ENCODE data around the gene IMPDH1. TPM values are rescaled to one million over a fixed set of nuclear protein-coding genes. Genes with fewer than 3 reads are reported as not detected.

The IMPDH1 gene
- total RNA-seq, 1 experiment from 2014 or later, result 30.5 TPM

DNA sequence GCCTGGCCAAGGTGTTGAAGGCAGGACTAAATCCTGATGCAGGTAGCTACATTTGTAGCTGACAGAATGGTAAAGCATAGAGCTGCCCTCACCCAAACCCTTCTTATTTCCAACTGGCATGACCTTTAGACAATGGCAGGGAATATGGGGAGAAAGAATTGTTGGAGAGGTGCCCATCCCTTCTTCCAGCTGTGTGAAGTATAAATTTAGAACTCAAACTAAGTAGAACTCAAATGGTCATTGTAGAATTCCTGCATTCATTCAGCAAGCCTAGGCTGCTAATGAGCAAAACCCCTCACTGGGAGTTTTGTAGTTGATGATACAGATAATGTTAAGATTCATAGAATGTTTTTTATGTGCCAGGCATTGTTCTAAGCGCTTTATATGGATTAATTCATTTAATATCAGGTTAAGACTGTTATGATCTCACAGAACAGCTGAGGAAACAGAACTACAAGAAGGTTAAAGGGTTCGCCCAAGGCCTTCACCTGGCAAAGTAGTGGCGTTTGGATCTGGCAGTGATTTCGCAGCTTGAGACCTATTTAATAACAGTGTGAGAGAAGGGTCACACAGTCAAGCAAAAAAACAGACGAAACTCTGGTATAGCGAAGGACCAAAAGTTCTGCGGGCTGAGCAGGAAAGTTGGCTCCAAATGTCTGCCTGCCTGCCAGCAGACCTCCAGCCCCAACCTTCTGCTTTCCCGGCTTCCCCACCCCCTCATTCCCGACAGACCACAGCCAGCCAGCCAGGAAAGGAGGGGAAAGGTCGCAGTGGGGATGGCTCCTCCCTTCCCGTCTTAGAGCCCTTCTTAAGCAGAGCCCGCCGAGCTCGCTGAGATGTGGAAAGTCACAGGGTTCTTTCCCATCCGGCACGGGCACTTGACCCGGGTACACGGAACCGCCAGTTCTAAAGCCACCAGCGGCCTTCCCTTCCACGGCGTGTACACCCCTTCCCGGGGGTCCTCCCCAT is 44.3 kb upstream of the IMPDH1 start:
- H3K4me1 ChIP-seq (ENCODE audit: low read length), result peaks cover 32% of the 10 kb centered on the region
- peaks cover 33% of the 10 kb centered on the region for H3K79me2 ChIP-seq (ENCODE audit: low read length)
- H3K4me3 ChIP-seq (ENCODE audit: low read length), result no peak overlapping the region
- no peaks in the 10 kb centered on the region for H3K9me2 ChIP-seq (replicated peaks; ENCODE audit: insufficient read depth, low read length)
- no peak for DNase-seq
- H3K9me3 ChIP-seq (ENCODE audit: low read length), result no peaks in the 10 kb centered on the region
- H4K20me1 ChIP-seq (ENCODE audit: insufficient read depth, low read depth, low read length), result no peaks in the 10 kb centered on the region
- H3K36me3 ChIP-seq (ENCODE audit: insufficient read depth, low read length), result 0 out of 2 replicates have a peak, but pooled peaks cover 8% of the 10 kb centered on the region
- no peak overlapping the region; the same call in 1 of the 2 replicates for H3K9ac ChIP-seq (ENCODE audit: low read length)
- H3K27ac ChIP-seq (ENCODE audit: low read length), result no peak overlapping the region
- H3K27me3 ChIP-seq (ENCODE audit: low read length), result no peaks in the 10 kb centered on the region
- peak overlapping the region; percentile 96 for H3K4me2 ChIP-seq (ENCODE audit: low read depth, low read length, poor library complexity, severe bottlenecking)
- no peak overlapping the region for H2AFZ ChIP-seq (ENCODE audit: low read length)

DNA sequence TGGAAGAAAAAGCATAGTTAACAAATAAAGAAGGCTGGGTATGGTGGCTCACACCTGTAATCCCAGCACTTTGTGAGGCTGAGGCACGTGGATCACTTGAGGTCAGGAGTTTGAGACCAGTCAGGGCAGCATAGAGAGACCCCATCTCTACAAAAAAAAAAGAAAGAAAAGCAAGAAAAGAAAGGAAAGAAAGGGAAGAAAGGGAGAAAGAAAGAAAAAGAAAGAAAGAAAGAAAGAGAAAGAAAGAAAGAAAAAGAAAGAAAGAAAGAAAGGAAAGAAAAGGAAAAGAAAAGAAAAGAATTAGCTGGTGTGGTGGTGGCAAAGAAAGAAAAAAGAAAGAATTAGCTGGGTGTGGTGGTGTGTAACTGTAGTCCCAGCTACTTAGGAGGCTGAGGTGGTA is 42.8 kb upstream of the IMPDH1 start:
- H3K9me3 ChIP-seq (ENCODE audit: low read length), result no peaks in the 10 kb centered on the region
- H3K79me2 ChIP-seq (ENCODE audit: low read length), result peaks cover 18% of the 10 kb centered on the region
- H3K4me2 ChIP-seq (ENCODE audit: low read depth, low read length, poor library complexity, severe bottlenecking), result no peak overlapping the region
- H3K4me3 ChIP-seq (ENCODE audit: low read length), result no peak overlapping the region
- H3K4me1 ChIP-seq (ENCODE audit: low read length), result peaks cover 17% of the 10 kb centered on the region
- H3K9ac ChIP-seq (ENCODE audit: low read length), result no peak overlapping the region
- H2AFZ ChIP-seq (ENCODE audit: low read length), result no peak overlapping the region
- H4K20me1 ChIP-seq (ENCODE audit: insufficient read depth, low read depth, low read length), result no peaks in the 10 kb centered on the region
- H3K27ac ChIP-seq (ENCODE audit: low read length), result no peak overlapping the region
- H3K36me3 ChIP-seq (ENCODE audit: insufficient read depth, low read length), result 0 out of 2 replicates have a peak, but pooled peaks cover 2% of the 10 kb centered on the region
- DNase-seq, result no peak
- no peaks in the 10 kb centered on the region for H3K27me3 ChIP-seq (ENCODE audit: low read length)
- H3K9me2 ChIP-seq (replicated peaks; ENCODE audit: insufficient read depth, low read length), result no peaks in the 10 kb centered on the region

DNA sequence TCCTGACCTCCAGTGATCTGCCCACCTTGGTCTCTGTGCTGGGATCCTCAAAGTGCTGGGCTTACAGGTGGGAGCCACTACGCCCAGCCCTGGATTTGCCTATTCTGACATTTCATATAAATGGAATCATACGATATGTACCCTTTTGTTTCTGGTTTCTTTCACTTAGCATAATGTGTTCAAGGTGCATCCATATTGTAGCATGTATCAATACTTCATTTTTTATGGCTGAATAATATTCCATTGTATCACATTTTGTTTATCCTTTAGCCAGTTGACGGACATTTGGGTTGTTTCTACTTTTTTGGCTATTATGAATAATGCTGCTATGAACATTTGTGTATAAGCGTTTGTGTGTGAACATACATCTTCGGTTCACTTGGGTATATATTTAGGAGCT is 41.1 kb upstream of the IMPDH1 start:
- H3K36me3 ChIP-seq (ENCODE audit: insufficient read depth, low read length), result no peaks in the 10 kb centered on the region
- no peak for DNase-seq

DNA sequence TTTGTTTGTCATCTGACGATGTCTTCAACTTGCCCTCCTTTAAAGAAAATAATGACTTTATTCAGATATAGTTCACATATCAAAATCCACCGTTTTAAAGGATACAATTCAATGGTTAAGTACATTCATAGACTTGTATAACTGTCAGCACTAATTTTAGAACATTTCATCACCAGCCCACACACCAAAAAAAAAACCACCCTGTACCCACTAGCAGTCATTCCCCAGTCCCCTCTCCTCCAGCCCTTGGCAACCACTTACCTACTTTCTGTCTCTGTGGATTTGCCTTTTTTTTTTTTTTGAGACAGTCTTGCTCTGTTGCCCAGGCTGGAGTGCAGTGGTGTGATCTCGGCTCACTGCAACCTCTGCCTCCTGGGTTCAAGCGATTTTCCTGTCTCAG is 40.6 kb upstream of the IMPDH1 start:
- H2AFZ ChIP-seq (ENCODE audit: low read length), result no peak overlapping the region
- H3K27ac ChIP-seq (ENCODE audit: low read length), result no peak overlapping the region

More for the DNA sequence above, 41.1 kb upstream of the IMPDH1 start:
- Histone ChIP-seq H3K4me2 (ENCODE audit: low read depth, low read length, poor library complexity, severe bottlenecking) (no peak overlapping the region), H2AFZ (ENCODE audit: low read length) (no peak overlapping the region), H3K4me1 (ENCODE audit: low read length) (peaks cover 7% of the 10 kb centered on the region), H3K9me2 (replicated peaks; ENCODE audit: insufficient read depth, low read length) (no peaks in the 10 kb centered on the region), H3K27ac (ENCODE audit: low read length) (no peak overlapping the region), H3K4me3 (ENCODE audit: low read length) (no peak overlapping the region), H3K9ac (ENCODE audit: low read length) (no peak overlapping the region), H3K79me2 (ENCODE audit: low read length) (peaks cover 2% of the 10 kb centered on the region), H3K9me3 (ENCODE audit: low read length) (no peaks in the 10 kb centered on the region), H3K27me3 (ENCODE audit: low read length) (no peaks in the 10 kb centered on the region), H4K20me1 (ENCODE audit: insufficient read depth, low read depth, low read length) (no peaks in the 10 kb centered on the region)

DNA sequence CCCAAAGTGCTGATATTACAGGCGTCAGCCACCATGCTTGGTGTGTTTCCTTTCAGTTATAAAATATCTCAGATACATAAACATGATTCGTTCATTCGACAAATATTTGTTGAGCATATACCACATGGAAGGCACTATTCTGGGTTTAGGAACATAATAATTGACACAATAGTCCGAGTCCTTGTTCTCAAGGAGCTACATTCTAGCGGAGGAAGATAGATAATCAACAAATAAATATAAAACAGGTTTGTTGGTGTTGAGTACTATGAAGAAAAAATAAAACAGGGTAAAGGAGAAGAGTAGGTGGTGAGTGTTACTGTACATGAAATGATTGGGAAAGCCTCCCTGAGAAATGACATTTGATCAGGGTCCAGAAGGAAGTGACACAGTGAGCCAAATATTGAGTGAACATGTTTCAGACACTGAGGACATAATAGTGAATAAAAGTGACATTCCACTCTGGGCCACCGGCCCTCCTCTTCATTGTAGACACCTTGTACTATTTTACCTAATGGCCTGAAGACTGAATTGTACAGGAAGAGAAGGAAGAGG is 39.0 kb upstream of the IMPDH1 start:
- H3K4me3 ChIP-seq (ENCODE audit: low read length), result no peak overlapping the region
- H3K27ac ChIP-seq (ENCODE audit: low read length), result no peak overlapping the region
- H3K27me3 ChIP-seq (ENCODE audit: low read length), result no peaks in the 10 kb centered on the region
- H3K9me2 ChIP-seq (replicated peaks; ENCODE audit: insufficient read depth, low read length), result no peaks in the 10 kb centered on the region
- H3K4me2 ChIP-seq (ENCODE audit: low read depth, low read length, poor library complexity, severe bottlenecking), result no peak overlapping the region
- no peaks in the 10 kb centered on the region for H3K79me2 ChIP-seq (ENCODE audit: low read length)
- peaks cover 4% of the 10 kb centered on the region for H3K4me1 ChIP-seq (ENCODE audit: low read length)
- no peaks in the 10 kb centered on the region for H3K9me3 ChIP-seq (ENCODE audit: low read length)
- H2AFZ ChIP-seq (ENCODE audit: low read length), result no peak overlapping the region
- DNase-seq, result no peak
- H3K9ac ChIP-seq (ENCODE audit: low read length), result no peak overlapping the region
- no peaks in the 10 kb centered on the region for H3K36me3 ChIP-seq (ENCODE audit: insufficient read depth, low read length)
- H4K20me1 ChIP-seq (ENCODE audit: insufficient read depth, low read depth, low read length), result no peaks in the 10 kb centered on the region

More for the DNA sequence above, 40.6 kb upstream of the IMPDH1 start:
- Histone ChIP-seq H3K4me2 (ENCODE audit: low read depth, low read length, poor library complexity, severe bottlenecking) (no peak overlapping the region), H3K9ac (ENCODE audit: low read length) (no peak overlapping the region), H3K9me2 (replicated peaks; ENCODE audit: insufficient read depth, low read length) (no peaks in the 10 kb centered on the region), H3K36me3 (ENCODE audit: insufficient read depth, low read length) (no peaks in the 10 kb centered on the region), H3K9me3 (ENCODE audit: low read length) (no peaks in the 10 kb centered on the region), H4K20me1 (ENCODE audit: insufficient read depth, low read depth, low read length) (no peaks in the 10 kb centered on the region), H3K4me3 (ENCODE audit: low read length) (no peak overlapping the region), H3K79me2 (ENCODE audit: low read length) (no peaks in the 10 kb centered on the region), H3K4me1 (ENCODE audit: low read length) (peaks cover 6% of the 10 kb centered on the region), H3K27me3 (ENCODE audit: low read length) (no peaks in the 10 kb centered on the region)
- DNase-seq, result no peak

DNA sequence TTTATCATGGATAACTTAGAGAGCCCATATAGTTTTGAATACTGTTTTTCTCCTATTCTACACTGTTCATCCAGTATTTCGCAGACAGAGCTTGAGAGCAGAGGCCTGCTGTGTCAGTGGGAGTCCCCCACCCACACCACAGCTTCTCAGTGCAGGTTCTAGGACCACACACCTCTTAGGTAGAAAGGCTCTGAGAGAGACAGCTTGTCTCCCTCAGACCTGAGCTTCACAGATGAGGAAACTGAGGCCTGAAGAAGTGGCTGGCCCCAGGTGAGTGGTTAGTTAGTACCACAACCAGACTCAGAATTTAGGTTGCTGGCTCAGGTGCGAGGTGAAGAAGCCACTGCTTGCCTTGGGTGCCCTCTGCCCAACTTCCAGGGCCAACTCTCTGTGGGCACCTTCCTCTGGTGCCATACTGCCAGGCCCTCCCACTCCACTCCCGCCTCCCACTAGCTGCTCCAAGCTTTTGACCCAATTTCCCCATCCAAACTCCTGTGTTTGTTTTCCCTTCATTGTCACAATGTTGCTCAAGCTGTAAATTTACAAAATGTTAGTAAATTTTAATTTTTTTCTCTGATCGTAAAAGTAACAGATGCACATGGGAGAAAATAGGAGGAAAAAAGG is 38.3 kb upstream of the IMPDH1 start:
- no peak overlapping the region for H3K4me3 ChIP-seq (ENCODE audit: low read length)
- H4K20me1 ChIP-seq (ENCODE audit: insufficient read depth, low read depth, low read length), result no peaks in the 10 kb centered on the region
- no peak overlapping the region for H3K9ac ChIP-seq (ENCODE audit: low read length)
- no peak overlapping the region for H3K27ac ChIP-seq (ENCODE audit: low read length)
- no peak overlapping the region for H2AFZ ChIP-seq (ENCODE audit: low read length)
- H3K4me1 ChIP-seq (ENCODE audit: low read length), result peaks cover 4% of the 10 kb centered on the region
- no peaks in the 10 kb centered on the region for H3K9me2 ChIP-seq (replicated peaks; ENCODE audit: insufficient read depth, low read length)
- H3K4me2 ChIP-seq (ENCODE audit: low read depth, low read length, poor library complexity, severe bottlenecking), result no peak overlapping the region
- H3K9me3 ChIP-seq (ENCODE audit: low read length), result no peaks in the 10 kb centered on the region
- no peaks in the 10 kb centered on the region for H3K79me2 ChIP-seq (ENCODE audit: low read length)
- H3K36me3 ChIP-seq (ENCODE audit: insufficient read depth, low read length), result no peaks in the 10 kb centered on the region
- H3K27me3 ChIP-seq (ENCODE audit: low read length), result no peaks in the 10 kb centered on the region
- DNase-seq, result no peak

DNA sequence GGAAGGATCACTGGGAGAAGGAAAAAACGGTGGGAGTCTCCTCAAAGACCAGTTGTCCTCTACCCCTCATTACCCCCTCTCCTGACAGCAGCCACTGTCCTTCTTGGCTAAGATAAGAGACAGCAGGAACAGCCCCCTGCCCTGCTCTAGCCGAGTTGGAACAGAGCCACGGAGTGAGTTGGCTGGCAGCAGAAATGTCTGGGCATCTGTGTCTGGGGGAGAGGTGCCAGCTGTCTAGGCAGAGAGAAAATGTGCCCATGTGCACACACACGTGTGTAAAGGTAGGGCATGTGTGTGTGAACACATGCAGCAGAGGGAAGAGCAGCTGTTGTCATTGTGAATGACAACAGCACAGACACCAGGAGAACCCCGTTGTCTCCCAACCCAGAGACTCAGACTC is 36.5 kb upstream of the IMPDH1 start:
- Histone ChIP-seq H2AFZ (ENCODE audit: low read length) (no peak overlapping the region), H3K27me3 (ENCODE audit: low read length) (no peaks in the 10 kb centered on the region), H3K9me3 (ENCODE audit: low read length) (no peaks in the 10 kb centered on the region), H3K4me3 (ENCODE audit: low read length) (no peak overlapping the region), H3K9ac (ENCODE audit: low read length) (no peak overlapping the region), H3K9me2 (replicated peaks; ENCODE audit: insufficient read depth, low read length) (no peaks in the 10 kb centered on the region), H3K4me1 (ENCODE audit: low read length) (peaks cover 8% of the 10 kb centered on the region), H3K4me2 (ENCODE audit: low read depth, low read length, poor library complexity, severe bottlenecking) (no peak overlapping the region), H4K20me1 (ENCODE audit: insufficient read depth, low read depth, low read length) (no peaks in the 10 kb centered on the region), H3K79me2 (ENCODE audit: low read length) (no peaks in the 10 kb centered on the region), H3K27ac (ENCODE audit: low read length) (no peak overlapping the region), H3K36me3 (ENCODE audit: insufficient read depth, low read length) (no peaks in the 10 kb centered on the region)
- no peak for DNase-seq

Measured in Karpas-422 (cell line).